GM12892 (cell line): ENCODE results near the gene PYCR2.

Experiments
- POLR2AphosphoS5 ChIP-seq: IDR thresholded peaks from 2 replicates; pipeline ENCODE4 v1.6.1; 2011; ENCODE audit warnings: low read depth, low read length, control low read depth
- TAF1 ChIP-seq: IDR thresholded peaks from 2 replicates; pipeline ENCODE4 v1.6.1; 2011; ENCODE audit warnings: low read depth, mild to moderate bottlenecking, control low read depth, low read length, borderline replicate concordance

- TF ChIP-seq TAF1 (no peak), POLR2AphosphoS5 (no peak)
Observed at GRCh38 chr1:225887030-225887314, 37.1 kb downstream of the PYCR2 start.
